Smooth muscle cell (in vitro differentiated cells): ENCODE measurements around the gene CFP. TPM values are rescaled to one million over a fixed set of nuclear protein-coding genes. Genes with fewer than 3 reads are reported as not detected.

ENCODE experiments used
- DNase-seq: peaks from one replicate; lab custom pipeline; 2025; ENCODE audit not compliant: unreplicated experiment; lab: John Stamatoyannopoulos, UW
- H2AFZ ChIP-seq: fragments of 200-600 bp; sonication (generic); 2 replicates; pipeline ENCODE4 v1.6.0; 2016; ENCODE audit warnings: antibody characterized with exemption, low read depth, mild to moderate bottlenecking
- H3F3A ChIP-seq: fragments of 200-600 bp; sonication (generic); 2 replicates; pipeline ENCODE4 v1.6.0; 2017; ENCODE audit warnings: antibody characterized with exemption, low read depth
- H3K27ac ChIP-seq: fragments of 200-600 bp; sonication (generic); 2 replicates; pipeline ENCODE4 v1.5.1; 2016; ENCODE audit warnings: low read depth, mild to moderate bottlenecking
- H3K27me3 ChIP-seq: fragments of 200-600 bp; sonication (generic); 2 replicates; pipeline ENCODE4 v1.6.1; 2016; ENCODE audit warnings: low read depth, mild to moderate bottlenecking
- H3K36me3 ChIP-seq: fragments of 200-600 bp; sonication (generic); 2 replicates; pipeline ENCODE4 v1.5.1; 2016; ENCODE audit warnings: low read depth
- H3K4me1 ChIP-seq: fragments of 200-600 bp; sonication (generic); 2 replicates; pipeline ENCODE4 v1.5.1; 2016; ENCODE audit warnings: low read depth
- H3K4me2 ChIP-seq: fragments of 200-600 bp; sonication (generic); 2 replicates; pipeline ENCODE4 v1.6.0; 2016; ENCODE audit warnings: mild to moderate bottlenecking
- H3K4me3 ChIP-seq: fragments of 200-600 bp; sonication (generic); 2 replicates; pipeline ENCODE4 v1.5.1; 2016; ENCODE audit warnings: mild to moderate bottlenecking
- H3K79me2 ChIP-seq: fragments of 200-600 bp; sonication (generic); 2 replicates; pipeline ENCODE4 v1.6.0; 2016; ENCODE audit warnings: low read depth, mild to moderate bottlenecking
- H3K9ac ChIP-seq: fragments of 200-600 bp; sonication (generic); 2 replicates; pipeline ENCODE4 v1.6.0; 2016; ENCODE audit warnings: low read depth
- H3K9me3 ChIP-seq: fragments of 200-600 bp; sonication (generic); replicated peaks from 2 replicates; pipeline ENCODE4 v1.5.1; 2016; ENCODE audit warnings: low read depth
- H4K20me1 ChIP-seq: fragments of 200-600 bp; sonication (generic); 2 replicates; pipeline ENCODE4 v1.6.0; 2016; ENCODE audit warnings: low read depth
- WGBS: methylation state at CpG from one replicate; pipeline ENCODE4 v1.1.7; 2016; ENCODE audit warnings: low lambda C conversion rate; 5-methylcytosine and 5-hydroxymethylcytosine counted together
- polyA plus RNA-seq: library from polyadenylated mRNA; unstranded; fragments of >200 nt; fragmentation: Nextera tagmentation; extraction: Ambion mirVana; gene quantifications from 2 replicates; pipeline ENCODE4 v1.2.1, GENCODE V29; 2016
- total RNA-seq: library from RNA; depleted of rRNA; stranded (reverse); fragments of >200 nt; gene quantifications from 2 replicates; pipeline ENCODE4 v1.2.3, GENCODE V29; 2014
- TF ChIP-seq, protein P1 (sequence below): fragments of 200-600 bp; sonication (generic); IDR thresholded peaks from 2 replicates; pipeline ENCODE4 v1.5.1; 2017; ENCODE audit warnings: borderline replicate concordance, mild to moderate bottlenecking, antibody characterized with exemption; ENCODE audit not compliant: insufficient read depth, poor library complexity, severe bottlenecking

Gene CFP
- total and polyA plus RNA-seq, 2 experiments from 2014 or later, result 0.58 to 1.3 TPM

DNA sequence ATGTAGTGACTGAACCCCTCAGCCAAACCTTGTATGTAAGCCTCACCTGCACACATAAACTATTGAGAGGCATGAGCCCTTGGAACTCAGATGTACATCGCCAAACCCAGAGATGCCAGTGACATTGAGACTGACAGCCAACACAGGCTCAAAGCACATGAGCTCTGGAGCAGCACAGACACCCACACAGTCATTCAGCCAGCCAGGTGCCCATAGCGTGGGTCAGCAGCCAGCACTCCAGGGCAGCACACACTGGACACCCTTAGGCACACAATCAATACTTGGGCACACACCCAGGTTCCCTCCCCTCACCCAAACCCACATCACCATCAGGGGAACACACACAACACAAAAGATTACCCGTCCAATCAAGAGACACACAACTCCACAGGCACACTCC, 51.8 kb downstream of the CFP start:
- Histone ChIP-seq H2AFZ (no peak overlapping the region), H3K79me2 (peaks cover under 1% of the 10 kb centered on the region), H4K20me1 (no peaks in the 10 kb centered on the region), H3K27ac (peak overlapping the region; percentile 15), H3F3A (no peaks in the 10 kb centered on the region), H3K9me3 (no peaks in the 10 kb centered on the region), H3K4me1 (no peaks in the 10 kb centered on the region), H3K36me3 (no peaks in the 10 kb centered on the region), H3K4me2 (no peak overlapping the region), H3K4me3 (no peak overlapping the region), H3K9ac (no peak overlapping the region), H3K27me3 (no peaks in the 10 kb centered on the region)
- 75% methylated on average over 3 of the region's 3 CpGs for WGBS
- DNase-seq, result no peak
- TF ChIP-seq, protein P1, sequence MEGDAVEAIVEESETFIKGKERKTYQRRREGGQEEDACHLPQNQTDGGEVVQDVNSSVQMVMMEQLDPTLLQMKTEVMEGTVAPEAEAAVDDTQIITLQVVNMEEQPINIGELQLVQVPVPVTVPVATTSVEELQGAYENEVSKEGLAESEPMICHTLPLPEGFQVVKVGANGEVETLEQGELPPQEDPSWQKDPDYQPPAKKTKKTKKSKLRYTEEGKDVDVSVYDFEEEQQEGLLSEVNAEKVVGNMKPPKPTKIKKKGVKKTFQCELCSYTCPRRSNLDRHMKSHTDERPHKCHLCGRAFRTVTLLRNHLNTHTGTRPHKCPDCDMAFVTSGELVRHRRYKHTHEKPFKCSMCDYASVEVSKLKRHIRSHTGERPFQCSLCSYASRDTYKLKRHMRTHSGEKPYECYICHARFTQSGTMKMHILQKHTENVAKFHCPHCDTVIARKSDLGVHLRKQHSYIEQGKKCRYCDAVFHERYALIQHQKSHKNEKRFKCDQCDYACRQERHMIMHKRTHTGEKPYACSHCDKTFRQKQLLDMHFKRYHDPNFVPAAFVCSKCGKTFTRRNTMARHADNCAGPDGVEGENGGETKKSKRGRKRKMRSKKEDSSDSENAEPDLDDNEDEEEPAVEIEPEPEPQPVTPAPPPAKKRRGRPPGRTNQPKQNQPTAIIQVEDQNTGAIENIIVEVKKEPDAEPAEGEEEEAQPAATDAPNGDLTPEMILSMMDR, result no peak

DNA sequence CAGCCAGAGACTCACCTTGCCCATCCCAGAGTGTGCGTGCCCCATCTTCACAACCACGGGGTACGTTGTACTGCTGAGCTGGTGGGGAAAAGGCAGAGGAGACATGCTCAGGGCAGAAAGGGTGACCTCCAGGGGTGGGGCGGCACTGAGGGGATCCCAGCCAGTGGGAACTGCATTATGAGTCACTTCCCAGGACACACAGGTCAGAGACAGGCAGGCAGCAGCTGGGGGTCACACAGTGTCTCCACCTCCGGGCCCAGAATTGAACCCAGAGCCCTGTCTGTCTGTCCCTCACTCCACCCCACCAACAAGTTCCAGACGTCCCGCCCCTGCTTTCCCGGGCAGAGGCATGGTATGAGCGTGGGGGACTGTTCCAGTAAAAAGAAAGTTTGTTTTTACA, 52.3 kb downstream of the CFP start:
- no peak overlapping the region for H2AFZ ChIP-seq
- no peak overlapping the region for H3K4me2 ChIP-seq
- no peak overlapping the region for H3K4me3 ChIP-seq
- no peak for DNase-seq
- no peaks in the 10 kb centered on the region for H3F3A ChIP-seq
- H3K36me3 ChIP-seq, result no peaks in the 10 kb centered on the region
- no peak overlapping the region for H3K9ac ChIP-seq
- TF ChIP-seq, protein P1, result no peak
- WGBS, result 59% methylated on average over 9 of the region's 9 CpGs
- no peaks in the 10 kb centered on the region for H3K79me2 ChIP-seq
- H3K4me1 ChIP-seq, result no peaks in the 10 kb centered on the region
- H4K20me1 ChIP-seq, result no peaks in the 10 kb centered on the region
- no peak overlapping the region for H3K27ac ChIP-seq
- no peaks in the 10 kb centered on the region for H3K9me3 ChIP-seq
- H3K27me3 ChIP-seq, result no peaks in the 10 kb centered on the region

DNA sequence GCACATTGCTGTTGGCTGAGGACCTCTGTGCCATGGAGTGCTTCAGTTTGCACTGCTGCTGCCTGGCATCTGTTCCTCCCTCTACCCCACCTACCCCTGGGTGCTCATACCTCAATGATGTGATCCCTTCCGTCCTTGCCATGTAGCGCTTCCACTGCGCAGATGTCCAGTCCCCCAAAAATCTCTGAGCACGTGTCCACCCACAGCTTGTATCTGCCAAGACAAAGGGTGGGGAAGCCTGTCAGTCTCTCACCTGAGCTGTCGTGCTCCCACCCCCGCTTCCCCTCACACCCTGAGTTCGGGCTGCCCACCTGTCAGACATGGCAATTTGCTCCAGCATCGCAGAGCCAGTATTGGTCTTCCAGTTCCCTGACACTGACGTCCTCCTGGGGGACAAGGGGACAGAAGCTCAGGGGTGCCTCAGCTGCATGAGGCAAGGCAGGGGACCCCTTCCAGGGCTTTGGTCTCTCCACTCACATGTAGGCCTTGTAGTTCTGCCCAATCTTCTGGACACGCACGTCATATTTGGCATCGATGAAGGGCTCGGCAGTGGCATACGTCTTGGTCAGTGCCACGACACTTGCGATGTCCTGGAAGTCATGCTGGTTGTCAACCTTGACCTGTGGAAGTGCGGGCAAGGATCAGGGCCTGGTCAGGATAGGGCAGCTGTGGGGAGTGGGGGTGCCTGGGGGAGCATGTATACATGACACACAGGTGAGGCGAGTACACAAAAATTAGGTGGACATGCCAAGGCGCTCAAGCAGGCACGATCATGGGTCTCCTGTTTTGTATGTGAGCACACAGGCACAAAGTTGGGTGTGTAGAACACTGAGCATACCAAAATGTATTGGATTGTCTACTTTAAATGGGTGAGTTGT, 53.5 kb downstream of the CFP start:
- DNase-seq, result no peak
- Histone ChIP-seq H3K9me3 (no peaks in the 10 kb centered on the region), H3K4me3 (no peak overlapping the region), H4K20me1 (no peaks in the 10 kb centered on the region), H3F3A (no peaks in the 10 kb centered on the region), H2AFZ (no peak overlapping the region), H3K36me3 (no peaks in the 10 kb centered on the region), H3K27me3 (no peaks in the 10 kb centered on the region), H3K4me2 (no peak overlapping the region), H3K9ac (no peak overlapping the region), H3K27ac (no peak overlapping the region), H3K4me1 (no peaks in the 10 kb centered on the region), H3K79me2 (no peaks in the 10 kb centered on the region)
- TF ChIP-seq, protein P1, result no peak
- 90% methylated on average over 20 of the region's 20 CpGs for WGBS
